ENCODE measurements around the gene FOXP2.
"Not testable (repeated sequence)": the region's sequence is repeated elsewhere in the genome, so short reads cannot be mapped to it uniquely, and the experiment has no call there.

Gene FOXP2

DNA sequence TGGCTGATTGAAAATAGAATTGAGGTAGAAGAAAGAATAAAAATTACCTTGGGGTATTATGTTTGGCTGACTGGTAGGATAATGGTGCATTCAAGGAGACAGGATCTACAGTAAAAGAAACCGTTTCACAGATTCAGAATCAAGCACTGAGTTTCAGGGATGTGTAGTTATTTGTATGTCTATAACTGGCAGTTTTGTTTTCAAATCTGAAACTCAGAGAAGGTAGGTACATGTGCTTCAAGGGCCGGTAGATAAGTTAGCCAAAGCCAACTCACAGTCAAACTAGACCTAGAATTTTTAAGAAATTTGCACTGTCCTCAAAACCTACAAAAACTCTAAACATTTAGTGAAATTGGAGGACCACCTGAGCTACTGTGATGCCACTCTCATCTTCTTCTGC is 191.5 kb downstream of the FOXP2 start:
- no peak for DNase-seq

DNA sequence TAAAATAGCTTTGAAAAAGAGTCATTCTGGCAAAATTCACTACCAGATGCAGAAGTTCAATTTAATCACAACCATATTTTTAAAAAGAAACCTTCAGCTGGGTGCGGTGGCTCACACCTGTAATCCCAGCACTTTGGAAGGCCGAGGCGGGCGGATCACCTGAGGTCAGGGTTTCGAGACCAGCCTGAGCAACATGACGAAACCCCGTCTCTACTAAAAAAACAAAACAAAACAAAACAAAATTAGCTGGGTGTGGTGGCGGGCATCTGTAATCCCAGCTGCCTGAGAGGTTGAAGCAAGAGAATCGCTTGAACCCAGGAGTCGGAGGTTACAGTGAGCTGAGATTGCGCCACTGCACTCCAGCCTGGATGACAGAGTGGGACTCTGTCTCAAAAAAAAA is 194.2 kb downstream of the FOXP2 start:
- not testable (repeated sequence) for DNase-seq

DNA sequence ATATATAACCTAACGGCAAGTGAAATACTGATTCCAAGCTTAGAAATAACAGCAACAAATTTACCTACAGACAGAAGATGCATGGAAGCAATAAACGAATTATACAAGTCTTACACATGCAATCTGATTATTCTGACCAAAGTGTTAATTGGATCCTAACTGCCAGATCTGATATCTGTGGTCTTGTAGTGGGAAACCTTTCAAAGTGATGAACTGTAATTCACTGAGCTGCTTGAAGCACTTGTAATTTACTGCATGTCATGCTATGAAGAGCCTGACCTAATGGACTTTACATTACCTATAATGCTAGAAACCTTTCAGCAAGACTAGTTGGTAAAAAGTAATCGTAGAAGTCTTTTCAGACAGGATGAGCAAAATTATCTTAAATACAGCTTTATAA is 205.6 kb downstream of the FOXP2 start:
- DNase-seq, result no peak

DNA sequence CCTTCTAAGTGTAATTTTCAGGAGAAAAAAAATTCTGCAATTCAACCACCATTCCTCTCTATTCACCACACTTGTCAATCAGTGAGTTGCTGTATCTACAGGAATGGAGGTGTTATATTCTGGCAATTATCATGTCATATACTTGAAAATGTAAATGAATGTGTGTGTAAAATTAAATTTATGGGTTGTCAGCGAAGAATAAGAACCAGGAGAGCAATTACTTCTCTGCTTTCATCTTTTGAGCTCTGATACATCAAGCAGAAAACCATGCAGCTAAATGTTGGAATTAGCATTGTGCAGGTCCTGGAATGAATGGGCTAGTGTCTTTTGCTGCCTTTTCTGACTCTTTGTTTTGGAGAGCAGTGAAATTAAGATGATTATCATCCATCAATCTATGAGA is 207.6 kb downstream of the FOXP2 start:
- no peak for DNase-seq

DNA sequence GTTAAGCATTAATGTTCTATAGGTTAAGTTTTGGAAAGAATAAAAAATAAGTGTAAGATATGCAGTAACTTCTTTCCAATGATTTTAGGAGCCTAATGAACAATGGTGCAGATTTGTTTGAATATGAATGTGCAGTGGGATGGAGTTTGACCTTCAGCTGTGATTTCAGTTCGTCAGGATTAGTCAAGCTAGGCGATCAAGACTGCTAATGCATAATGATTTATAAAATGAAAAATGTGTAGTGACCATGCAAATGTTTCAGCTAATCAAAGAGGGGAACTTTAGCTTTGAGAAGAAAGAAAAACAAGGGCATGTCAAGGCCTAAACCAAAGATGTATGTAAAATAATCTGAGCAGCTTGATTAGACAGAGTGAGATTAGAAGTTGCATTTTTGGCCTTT is 208.5 kb downstream of the FOXP2 start:
- no peak for DNase-seq

DNA sequence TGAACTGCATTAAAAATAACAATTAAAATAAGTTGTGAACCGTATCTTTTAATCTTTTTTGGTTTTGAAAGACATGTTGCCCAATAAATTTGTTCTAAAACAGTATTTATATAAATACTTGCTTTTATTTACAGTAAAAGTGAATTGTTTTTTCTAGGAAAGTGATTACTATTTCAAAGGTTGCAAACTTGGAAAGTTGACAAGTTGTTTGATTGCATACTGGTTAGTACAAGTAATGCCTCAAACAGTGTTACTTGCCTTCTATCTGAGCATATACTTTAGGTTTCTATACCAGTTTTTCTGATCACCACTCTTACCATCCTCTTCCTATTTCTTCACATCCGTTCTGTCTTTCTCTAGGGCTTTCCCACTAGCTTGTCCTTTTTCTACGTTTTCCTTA is 212.6 kb downstream of the FOXP2 start:
- DNase-seq, result no peak

DNA sequence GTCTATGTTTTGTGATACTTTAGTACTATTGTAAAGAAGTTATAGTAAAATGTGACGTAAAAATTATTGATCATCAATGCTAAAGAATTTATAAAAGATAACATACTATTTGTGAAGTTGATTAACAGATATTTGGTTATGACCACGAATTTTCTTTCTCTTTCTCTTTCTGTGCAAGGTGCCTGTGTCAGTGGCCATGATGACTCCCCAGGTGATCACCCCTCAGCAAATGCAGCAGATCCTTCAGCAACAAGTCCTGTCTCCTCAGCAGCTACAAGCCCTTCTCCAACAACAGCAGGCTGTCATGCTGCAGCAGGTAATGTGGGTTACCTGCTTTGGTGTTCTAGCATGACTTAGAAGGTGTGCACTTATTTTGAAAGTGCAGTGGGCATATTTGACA is 213.7 kb downstream of the FOXP2 start:
- no peak for DNase-seq

GRCh38 chr7:114629762-114630161 is 215.1 kb downstream of the FOXP2 start:
- no peak for DNase-seq

GRCh38 chr7:114630201-114630990 is 215.8 kb downstream of the FOXP2 start:
- DNase-seq, result no peak

- DNase-seq, result no peak
These were observed 216.7 kb downstream of the FOXP2 start for GRCh38 chr7:114631249-114631822.

DNA sequence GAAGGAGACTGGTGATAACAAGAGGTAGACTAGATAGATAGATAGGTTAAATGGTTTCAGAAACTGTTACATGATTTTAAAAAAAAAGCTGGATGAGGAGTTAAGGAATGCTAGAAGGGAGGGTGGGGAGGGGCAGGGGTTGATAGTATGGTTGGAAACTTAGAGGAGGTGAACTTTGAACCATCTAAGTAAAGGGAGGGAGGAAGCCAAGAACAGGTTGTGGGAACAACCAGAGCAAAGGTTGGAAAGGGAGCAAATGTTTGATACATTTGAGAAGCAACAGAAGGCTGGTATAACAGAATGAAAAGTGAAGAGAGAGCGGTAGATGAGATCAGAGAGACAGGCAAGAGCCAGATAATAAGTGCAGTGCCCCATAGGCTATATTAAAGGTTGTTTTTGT is 224.8 kb downstream of the FOXP2 start:
- DNase-seq, result no peak

DNA sequence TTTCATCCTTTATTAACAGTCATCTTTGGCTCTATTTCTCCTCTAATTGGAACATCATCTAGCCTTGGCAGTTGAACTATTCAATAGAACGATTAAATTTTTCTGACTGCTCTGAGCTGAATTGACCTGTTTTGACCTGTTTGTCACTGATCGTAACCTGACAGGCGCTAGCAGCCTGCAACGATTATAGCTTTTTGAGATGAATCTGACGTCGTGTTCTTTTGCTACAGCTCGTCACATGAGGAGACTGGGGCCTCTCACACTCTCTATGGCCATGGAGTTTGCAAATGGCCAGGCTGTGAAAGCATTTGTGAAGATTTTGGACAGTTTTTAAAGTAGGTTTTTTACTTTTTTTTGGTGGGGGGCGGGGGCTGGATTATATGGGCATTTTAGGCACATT is 229.8 kb downstream of the FOXP2 start:
- no peak for DNase-seq

GRCh38 chr7:114645451-114645850 is 230.8 kb downstream of the FOXP2 start:
- no peak for DNase-seq

- DNase-seq, result no peak
These were observed 232.9 kb downstream of the FOXP2 start for GRCh38 chr7:114647518-114647917.

GRCh38 chr7:114648117-114648516 is 233.5 kb downstream of the FOXP2 start:
- no peak for DNase-seq

- DNase-seq, result no peak
These were observed 234.1 kb downstream of the FOXP2 start for GRCh38 chr7:114648680-114649079.

DNA sequence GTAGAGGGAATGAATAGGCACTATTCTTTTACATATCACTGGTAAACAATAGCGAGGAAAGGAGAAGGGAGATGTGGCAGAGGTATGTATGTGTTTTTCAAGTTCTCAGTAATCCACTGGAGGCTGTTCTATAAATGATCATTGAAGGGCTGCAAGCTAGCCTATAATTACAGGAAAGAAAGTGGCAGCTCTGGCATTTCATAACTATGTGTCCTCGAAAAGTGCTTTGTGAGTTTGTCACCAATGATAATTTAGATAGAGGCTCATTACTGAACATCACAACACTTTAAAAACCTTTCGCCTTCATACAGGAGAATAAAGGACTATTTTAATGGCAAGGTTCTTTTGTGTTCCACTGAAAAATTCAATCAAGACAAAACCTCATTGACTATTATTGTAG is 235.1 kb downstream of the FOXP2 start:
- no peak for DNase-seq

- DNase-seq, result no peak
These were observed 235.9 kb downstream of the FOXP2 start for GRCh38 chr7:114650491-114650890.

GRCh38 chr7:114652041-114652440 is 237.4 kb downstream of the FOXP2 start:
- no peak for DNase-seq

DNA sequence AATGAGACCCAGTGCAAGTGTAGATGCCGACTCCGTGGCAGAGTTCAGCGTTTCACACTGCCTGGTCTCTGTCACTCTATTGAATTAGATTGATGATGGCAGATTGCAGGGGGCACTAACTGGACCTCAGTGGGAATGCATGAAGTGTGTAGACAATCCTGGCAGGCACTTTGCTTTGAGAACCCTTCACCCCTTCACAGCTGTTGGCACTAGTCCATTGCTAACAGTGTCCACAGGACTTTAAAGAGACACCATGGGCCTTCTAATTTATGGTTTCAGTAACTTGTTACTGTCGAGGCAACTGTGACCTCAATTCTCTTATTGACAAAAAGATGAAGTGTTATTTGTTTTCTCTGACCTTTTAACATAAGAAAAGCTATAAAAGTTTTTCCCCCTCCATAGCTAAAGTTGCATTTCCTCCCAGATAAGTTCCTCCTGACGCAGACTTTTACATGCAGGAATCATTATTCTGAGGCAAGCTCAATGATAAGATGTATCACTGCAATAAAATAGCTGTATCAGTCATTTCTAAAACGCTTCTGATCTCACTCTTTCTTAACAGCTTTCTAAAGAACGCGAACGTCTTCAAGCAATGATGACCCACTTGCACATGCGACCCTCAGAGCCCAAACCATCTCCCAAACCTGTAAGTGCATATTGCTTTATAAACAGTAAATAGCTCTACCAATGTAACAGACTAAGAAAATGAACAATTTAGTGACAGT is 238.9 kb downstream of the FOXP2 start:
- no peak for DNase-seq

GRCh38 chr7:114656466-114656865 is 241.9 kb downstream of the FOXP2 start:
- DNase-seq, result no peak

DNA sequence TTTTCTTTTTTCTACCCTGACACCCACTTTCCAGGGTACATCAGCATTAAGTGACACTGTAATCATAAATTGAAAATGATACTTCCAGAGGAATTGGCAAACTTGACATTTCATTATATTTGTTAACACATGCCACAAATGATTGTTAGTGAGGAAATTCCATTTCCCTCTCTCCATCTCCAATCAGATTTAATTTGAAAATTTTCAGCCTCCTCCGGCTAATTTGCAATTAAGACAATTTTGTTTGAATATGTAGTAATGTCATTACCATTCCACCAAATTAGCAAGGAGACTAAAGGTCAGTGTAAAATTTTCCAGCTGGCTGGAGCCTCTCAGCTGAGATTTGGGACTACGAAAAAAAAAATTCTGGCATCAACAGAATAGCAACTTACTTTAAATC is 242.7 kb downstream of the FOXP2 start:
- DNase-seq, result no peak

DNA sequence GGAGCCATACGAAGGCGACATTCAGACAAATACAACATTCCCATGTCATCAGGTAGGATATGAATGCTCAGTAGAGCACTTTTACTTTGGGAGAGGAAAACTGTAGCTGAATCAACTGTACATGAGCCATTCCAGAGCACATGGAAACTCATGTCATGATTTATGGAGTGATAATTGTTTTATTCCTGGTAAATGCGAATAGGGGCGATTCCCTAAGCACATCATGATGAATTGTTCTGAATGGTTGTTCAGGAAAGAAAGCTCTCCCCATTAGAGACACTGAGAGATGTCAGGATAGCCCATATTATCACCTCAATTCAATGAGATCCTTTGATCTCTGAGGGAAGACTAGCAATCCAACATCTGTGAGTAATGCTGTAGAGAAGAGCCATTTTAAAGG is 243.6 kb downstream of the FOXP2 start:
- no peak for DNase-seq

DNA sequence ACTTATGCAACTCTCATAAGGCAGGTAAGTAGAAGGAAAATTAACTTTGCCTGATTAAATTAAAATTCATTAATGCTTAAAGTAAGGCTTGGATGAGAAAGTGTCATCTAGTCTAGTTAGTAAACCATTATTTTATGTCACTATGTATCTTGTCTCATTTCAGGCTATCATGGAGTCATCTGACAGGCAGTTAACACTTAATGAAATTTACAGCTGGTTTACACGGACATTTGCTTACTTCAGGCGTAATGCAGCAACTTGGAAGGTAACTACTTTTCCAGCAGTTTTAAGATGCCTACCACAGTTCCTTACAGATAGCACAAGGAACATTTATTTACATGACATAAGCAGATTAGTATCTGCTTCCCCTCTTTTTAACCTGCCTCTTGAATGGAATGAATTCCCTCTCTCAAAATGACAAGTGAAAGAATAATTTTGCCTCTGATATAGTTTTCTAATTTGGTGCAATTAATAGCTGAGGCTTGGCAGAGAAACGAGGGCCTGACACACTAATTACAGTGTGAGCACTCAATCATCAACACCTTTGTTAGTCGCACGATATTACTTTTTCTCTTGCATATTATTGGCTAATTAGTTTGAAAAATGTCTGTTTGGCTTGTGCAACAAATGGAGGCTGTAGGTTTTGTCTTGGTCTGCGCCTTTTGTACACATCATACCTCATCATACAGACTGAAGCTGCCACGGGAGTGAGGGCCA is 245.0 kb downstream of the FOXP2 start:
- DNase-seq, result no peak

All from activated naive CD4-positive, alpha-beta T cell (primary cell).